Mucosa of rectum (tissue), 2 donors: ENCODE results near the gene TBKBP1.
"Not testable (repeated sequence)": the region's sequence is repeated elsewhere in the genome, so short reads cannot be mapped to it uniquely, and the experiment has no call there.

ENCODE experiments used
- H3K27ac ChIP-seq, 2 donors: one replicate each; pipeline ENCODE4 v1.7.0; 2013; ENCODE audit warnings: inconsistent platforms in 2 of 2, low read depth in 2 of 2, low read length in 2 of 2
- H3K27me3 ChIP-seq, 2 donors: one replicate each; pipeline ENCODE4 v1.7.0; 2013; ENCODE audit warnings: low read length in 2 of 2; ENCODE audit not compliant: control insufficient read depth in 2 of 2, insufficient read depth in 2 of 2
- H3K36me3 ChIP-seq, 2 donors: one replicate each; pipeline ENCODE4 v1.7.0; 2013; ENCODE audit warnings: low read length in 2 of 2; ENCODE audit not compliant: control insufficient read depth in 2 of 2, insufficient read depth in 2 of 2
- H3K4me1 ChIP-seq, 2 donors: one replicate each; pipeline ENCODE4 v1.7.0; 2013; ENCODE audit warnings: low read length in 2 of 2, mild to moderate bottlenecking in 1 of 2; ENCODE audit not compliant: control insufficient read depth in 2 of 2, insufficient read depth in 2 of 2
- H3K4me3 ChIP-seq, 2 donors: one replicate each; pipeline ENCODE4 v1.7.0; 2013; ENCODE audit warnings: low read length in 2 of 2
- H3K9ac ChIP-seq, 2 donors: one replicate each; pipeline ENCODE4 v1.7.0; 2013; ENCODE audit warnings: low read length in 2 of 2, low read depth in 1 of 2, mild to moderate bottlenecking in 1 of 2
- H3K9me3 ChIP-seq, 2 donors: one replicate each; pipeline ENCODE4 v1.7.0; 2013; ENCODE audit warnings: low read length in 2 of 2; ENCODE audit not compliant: control insufficient read depth in 2 of 2
- donor health status: healthy.
- donor health status: Normal muscosa, but diverticular disease.

The TBKBP1 gene

DNA sequence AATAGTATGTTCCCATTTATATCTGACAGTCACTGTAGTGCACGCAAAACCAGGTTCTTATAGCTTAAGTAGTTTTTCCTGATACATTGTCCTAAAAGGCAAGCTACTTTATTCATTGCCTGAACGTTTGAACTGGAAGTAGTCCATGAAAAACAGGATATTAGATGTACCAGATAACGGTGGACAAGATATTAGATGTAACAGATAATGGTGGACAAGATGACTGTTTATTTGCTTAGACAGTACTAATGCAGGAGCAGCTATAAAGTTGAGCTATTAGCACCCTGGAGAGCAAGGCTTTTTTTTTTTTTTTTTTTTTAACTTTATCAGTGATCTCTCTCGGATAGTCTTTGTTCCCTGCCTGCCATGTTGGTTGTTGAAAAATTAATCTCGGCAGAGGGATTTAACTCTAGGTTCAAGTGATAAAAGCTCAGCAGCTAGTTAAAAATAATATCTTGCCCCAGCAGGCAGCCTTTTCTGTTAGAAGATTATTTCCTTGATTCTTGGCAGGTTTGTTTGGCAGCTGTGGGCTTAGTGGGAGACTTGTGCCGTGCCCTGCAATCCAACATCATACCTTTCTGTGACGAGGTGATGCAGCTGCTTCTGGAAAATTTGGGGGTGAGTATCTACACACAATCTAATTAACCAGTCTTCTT lies 17.3 kb upstream of the TBKBP1 start:
- Histone ChIP-seq H3K4me1 (no peaks in the 10 kb centered on the region), H3K9me3 (no peaks in the 10 kb centered on the region), H3K9ac (no peak overlapping the region), H3K27me3 (no peaks in the 10 kb centered on the region), H3K4me3 (no peak overlapping the region), H3K36me3 (peaks cover 79 to 91% of the 10 kb centered on the region in 2 donors), H3K27ac (no peak overlapping the region)

- Histone ChIP-seq H3K36me3 (peaks cover 76 to 90% of the 10 kb centered on the region in 2 donors), H3K4me3 (no peak overlapping the region), H3K27ac (no peak overlapping the region), H3K27me3 (no peaks in the 10 kb centered on the region), H3K9me3 (no peaks in the 10 kb centered on the region), H3K9ac (no peak overlapping the region), H3K4me1 (no peaks in the 10 kb centered on the region)
These were observed 15.8 kb upstream of the TBKBP1 start for GRCh38 chr17:47678196-47678595.

- H3K4me3 ChIP-seq, result no peak overlapping the region
- no peaks in the 10 kb centered on the region for H3K4me1 ChIP-seq
- peaks cover 59 to 65% of the 10 kb centered on the region in 2 donors for H3K36me3 ChIP-seq
- no peak overlapping the region for H3K27ac ChIP-seq
- H3K27me3 ChIP-seq, result no peaks in the 10 kb centered on the region
- no peak overlapping the region for H3K9ac ChIP-seq
- H3K9me3 ChIP-seq, result no peaks in the 10 kb centered on the region
These were observed 11.8 kb upstream of the TBKBP1 start for GRCh38 chr17:47682138-47682537.

- H3K27ac ChIP-seq, H3K9ac ChIP-seq, H3K4me1 ChIP-seq, H3K27me3 ChIP-seq, H3K4me3 ChIP-seq, H3K9me3 ChIP-seq: not testable (repeated sequence)
- peaks cover 53 to 59% of the 10 kb centered on the region in 2 donors for H3K36me3 ChIP-seq
These were observed 11.2 kb upstream of the TBKBP1 start for GRCh38 chr17:47682727-47683126.

GRCh38 chr17:47684025-47684424 lies 9.9 kb upstream of the TBKBP1 start:
- Histone ChIP-seq H3K4me1 (no peaks in the 10 kb centered on the region), H3K36me3 (peaks cover 43 to 51% of the 10 kb centered on the region in 2 donors), H3K9me3 (no peaks in the 10 kb centered on the region), H3K4me3 (no peak overlapping the region), H3K9ac (no peak overlapping the region), H3K27ac (no peak overlapping the region), H3K27me3 (no peaks in the 10 kb centered on the region)

DNA sequence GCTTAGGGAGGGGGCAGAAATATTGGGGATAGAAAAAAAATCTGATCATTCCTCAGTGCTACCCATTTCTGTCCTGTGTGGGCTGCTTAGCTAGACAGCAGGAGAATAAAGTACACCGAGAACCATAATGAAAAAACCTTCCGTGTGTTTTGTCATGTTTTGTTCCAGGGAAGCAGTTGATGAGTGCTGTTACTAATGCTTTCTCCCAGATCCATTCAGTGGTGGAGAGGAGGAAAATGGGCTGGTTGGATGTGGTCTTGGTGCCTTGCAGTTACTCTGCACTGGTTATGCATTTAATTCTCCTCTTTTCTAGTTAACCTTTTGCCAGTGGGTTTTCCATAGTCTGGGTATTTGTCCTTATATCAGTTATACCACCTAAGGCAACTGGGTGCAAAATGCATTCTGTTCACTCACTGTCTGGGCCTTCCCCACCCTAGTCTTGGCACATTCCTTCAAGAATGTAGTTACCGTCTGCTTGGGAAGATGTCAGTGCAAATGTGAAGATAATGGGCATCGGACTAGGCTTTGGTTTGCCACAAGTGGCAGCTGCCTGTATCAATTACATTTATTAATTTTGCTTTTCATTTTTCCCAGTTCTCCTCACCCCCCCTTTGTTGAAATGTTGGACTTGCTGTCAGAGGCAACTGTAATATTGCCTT lies 9.3 kb upstream of the TBKBP1 start:
- Histone ChIP-seq H3K9ac (no peak overlapping the region), H3K36me3 (peaks cover 38 to 46% of the 10 kb centered on the region in 2 donors), H3K4me1 (no peaks in the 10 kb centered on the region), H3K4me3 (no peak overlapping the region), H3K9me3 (no peaks in the 10 kb centered on the region), H3K27me3 (no peaks in the 10 kb centered on the region), H3K27ac (no peak overlapping the region)

DNA sequence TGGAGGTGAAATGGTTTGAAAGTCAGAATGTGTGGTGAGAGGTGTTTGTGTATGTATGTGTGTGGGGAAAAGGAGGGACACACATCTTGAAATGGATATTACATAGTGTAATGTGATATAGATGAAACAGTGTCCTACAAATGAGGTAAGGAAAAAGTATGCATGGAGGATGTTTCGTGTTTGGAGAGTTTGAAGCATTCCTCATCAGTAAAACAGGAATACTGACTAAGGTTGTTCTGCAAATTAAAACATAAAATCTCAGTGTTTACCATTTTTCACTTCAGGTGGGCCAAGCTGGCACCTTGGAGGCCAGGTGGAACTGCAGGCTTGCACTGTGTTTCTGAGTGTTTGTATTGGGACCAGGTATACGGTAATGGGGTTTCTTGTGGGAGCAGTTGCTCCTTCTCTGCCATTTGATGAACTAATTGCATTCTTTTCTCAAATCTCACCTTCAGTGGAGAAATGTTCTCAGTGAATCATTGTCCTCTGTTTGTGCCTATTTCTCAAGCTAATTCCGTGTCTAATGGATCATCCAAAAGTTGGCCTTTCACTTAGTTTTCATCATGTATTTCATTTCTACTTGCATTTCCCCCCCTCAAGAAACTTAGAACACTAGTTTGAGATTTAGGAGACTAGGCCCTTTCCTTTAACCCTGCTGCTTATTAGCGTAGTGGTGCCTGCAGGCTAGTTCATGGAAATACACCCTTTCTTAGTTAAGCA lies 8.2 kb upstream of the TBKBP1 start:
- H3K4me1 ChIP-seq, result no peaks in the 10 kb centered on the region
- no peaks in the 10 kb centered on the region for H3K27me3 ChIP-seq
- H3K9me3 ChIP-seq, result no peaks in the 10 kb centered on the region
- peaks cover 28 to 36% of the 10 kb centered on the region in 2 donors for H3K36me3 ChIP-seq
- H3K27ac ChIP-seq, result no peak overlapping the region
- H3K4me3 ChIP-seq, result no peak overlapping the region
- no peak overlapping the region for H3K9ac ChIP-seq

DNA sequence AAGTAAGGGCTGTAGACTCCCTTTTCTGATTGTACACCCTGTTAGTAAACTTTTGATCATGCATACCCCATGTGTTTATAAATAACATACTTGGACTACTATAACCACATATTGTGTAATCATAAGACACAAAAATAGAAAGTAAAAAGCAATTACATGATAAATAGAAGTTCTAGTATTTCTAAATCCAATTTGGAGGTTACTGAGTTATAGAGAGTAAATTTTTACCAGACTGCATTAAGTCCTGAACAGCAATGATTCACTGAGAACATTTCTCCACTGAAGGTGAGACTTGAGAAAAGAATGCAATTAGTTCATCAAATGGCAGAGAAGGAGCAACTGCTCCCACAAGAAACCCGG lies 7.7 kb upstream of the TBKBP1 start:
- Histone ChIP-seq H3K4me1 (no peaks in the 10 kb centered on the region), H3K9ac (no peak overlapping the region), H3K36me3 (peaks cover 25 to 34% of the 10 kb centered on the region in 2 donors), H3K9me3 (no peaks in the 10 kb centered on the region), H3K27ac (no peak overlapping the region), H3K4me3 (no peak overlapping the region), H3K27me3 (no peaks in the 10 kb centered on the region)

- Histone ChIP-seq H3K9me3 (no peaks in the 10 kb centered on the region), H3K36me3 (peaks cover 20 to 32% of the 10 kb centered on the region in 2 donors), H3K4me3 (no peak overlapping the region), H3K9ac (no peak overlapping the region), H3K27ac (no peak overlapping the region), H3K27me3 (no peaks in the 10 kb centered on the region), H3K4me1 (no peaks in the 10 kb centered on the region)
These were observed 7.2 kb upstream of the TBKBP1 start for GRCh38 chr17:47686664-47687327.

GRCh38 chr17:47687328-47687690 lies 6.7 kb upstream of the TBKBP1 start:
- Histone ChIP-seq H3K27me3 (peaks cover 2 to 4% of the 10 kb centered on the region in 2 donors), H3K4me3 (no peak overlapping the region), H3K4me1 (peaks cover 0 to 2% of the 10 kb centered on the region in 2 donors), H3K9me3 (no peaks in the 10 kb centered on the region), H3K27ac (no peak overlapping the region), H3K36me3 (peaks cover 15 to 27% of the 10 kb centered on the region in 2 donors), H3K9ac (no peak overlapping the region)
